K562 (cell line): Measurements from ENCODE around the gene SCAP. TPM values are rescaled to one million over a fixed set of nuclear protein-coding genes. Genes with fewer than 3 reads are reported as not detected.

Experiments
- ATAC-seq: fragments of 200-7000 bp; cut with Tn5 transposase; 3 replicates; pipeline ENCODE4 v1.9.1; 2020; ENCODE audit warnings: moderate library complexity
- BruUV-seq: library from RNA; stranded (reverse); fragments of 400-500 nt; replicated peaks from 2 replicates; lab custom pipeline; 2021; lab: Mats Ljungman, UMichigan
- CTCF ChIA-PET: fragments of 300-600 bp; formaldehyde crosslinking; extraction: SDS; loops from one replicate; lab custom pipeline; 2021; ENCODE audit warnings: low intra/inter-chr PET ratio; lab: Yijun Ruan, JAX
- POLR2A ChIA-PET: fragments of 300-600, 350-650 bp; sonication (Branson Sonifier 250); formaldehyde crosslinking; extraction: SDS; loops from one replicate; lab custom pipeline; 2021; ENCODE audit warnings: antibody characterized with exemption, inconsistent platforms; lab: Yijun Ruan, JAX
- DNase-seq, 4 experiments: peaks; one replicate each; pipeline versions ENCODE4 v3.0.0 to v3.0.0-alpha.2; 2011 to 2018; ENCODE audit warnings: low spot score in 3 of 4, mixed read lengths in 3 of 4; ENCODE audit errors: extremely low read depth in 1 of 4
- FAIRE-seq: peaks from 2 replicates; lab custom pipeline; 2011; peaks lifted over from hg19 to GRCh38; lab: Jason Lieb, UNC
- H2AFZ ChIP-seq: 2 replicates; pipeline ENCODE4 v1.6.0; 2011; ENCODE audit warnings: low read depth, low read length, control low read depth, inconsistent platforms
- H3K27ac ChIP-seq: fragments of 200-600 bp; 3 replicates; pipeline ENCODE4 v1.8.0; 2011; ENCODE audit warnings: low read depth, mild to moderate bottlenecking, control low read depth, inconsistent platforms, low read length, moderate library complexity, mixed read lengths; ENCODE audit errors: extremely low read depth
- H3K27me3 ChIP-seq, 2 experiments: fragments of 300-600 bp in 1 of 2; 2 replicates in 1 of 2; 3 replicates in 1 of 2; pipeline versions ENCODE4 v1.6.0 to v1.8.0; 2011; ENCODE audit warnings: inconsistent platforms in 2 of 2, low read length in 2 of 2, mild to moderate bottlenecking in 1 of 2, mixed read lengths in 1 of 2, moderate library complexity in 1 of 2; ENCODE audit not compliant: control insufficient read depth in 2 of 2, insufficient read depth in 2 of 2
- H3K36me3 ChIP-seq: fragments of 300-600 bp; 3 replicates; pipeline ENCODE4 v1.8.0; 2011; ENCODE audit warnings: mild to moderate bottlenecking, low read length, inconsistent platforms; ENCODE audit not compliant: control insufficient read depth, insufficient read depth
- H3K4me1 ChIP-seq, 2 experiments: fragments of 200-600 bp in 1 of 2; replicated peaks in 1 of 2; 2 replicates in 1 of 2; 3 replicates in 1 of 2; pipeline versions ENCODE4 v1.5.1 to v1.8.0; 2011; ENCODE audit warnings: inconsistent platforms in 2 of 2, low read length in 2 of 2, mild to moderate bottlenecking in 1 of 2, mixed read lengths in 1 of 2, moderate library complexity in 1 of 2; ENCODE audit not compliant: control insufficient read depth in 2 of 2, insufficient read depth in 2 of 2
- H3K4me2 ChIP-seq: 2 replicates; pipeline ENCODE4 v1.6.1; 2011; ENCODE audit warnings: low read length, control low read depth, inconsistent platforms, mixed read lengths; ENCODE audit not compliant: insufficient read depth
- H3K4me3 ChIP-seq: fragments of 200-600 bp; sonication (generic), shearing (Covaris generic); 2 replicates; pipeline ENCODE4 v1.5.1; 2016; ENCODE audit warnings: control low read depth, inconsistent platforms
- H3K79me2 ChIP-seq: fragments of 200-600 bp; 3 replicates; pipeline ENCODE4 v1.8.0; 2011; ENCODE audit warnings: low read length, inconsistent platforms; ENCODE audit not compliant: control insufficient read depth, insufficient read depth
- H3K9ac ChIP-seq, 2 experiments: 2 replicates each; pipeline versions ENCODE4 v1.6.0 to v1.6.1; 2011; ENCODE audit warnings: low read depth in 2 of 2, low read length in 2 of 2, control low read depth in 1 of 2, inconsistent platforms in 1 of 2, mild to moderate bottlenecking in 1 of 2, mixed read lengths in 1 of 2; ENCODE audit not compliant: insufficient read depth in 1 of 2
- H3K9me1 ChIP-seq: one replicate; pipeline ENCODE4 v1.6.0; 2011; ENCODE audit warnings: inconsistent platforms, mild to moderate bottlenecking, low read length, moderate library complexity; ENCODE audit not compliant: control insufficient read depth, insufficient read depth
- H3K9me3 ChIP-seq: replicated peaks from 2 replicates; pipeline ENCODE4 v1.5.1; 2011; ENCODE audit warnings: low read depth, low read length, inconsistent platforms; ENCODE audit not compliant: control insufficient read depth, insufficient read depth
- H4K20me1 ChIP-seq: replicated peaks from 2 replicates; pipeline ENCODE4 v1.6.1; 2011; ENCODE audit warnings: low read length, inconsistent platforms, mixed read lengths; ENCODE audit not compliant: control insufficient read depth, insufficient read depth
- CREB3 ChIP-seq: fragments of 450-650 bp; conservative IDR thresholded peaks from 2 replicates; pipeline ENCODE4 v1.6.1; 2016; ENCODE audit warnings: missing genetic modification characterization, low read depth, mild to moderate bottlenecking, missing compliant biosample characterization, moderate library complexity
- NKRF ChIP-seq: fragments of 450-650 bp; IDR thresholded peaks from 2 replicates; pipeline ENCODE4 v1.6.1; 2016; ENCODE audit warnings: borderline replicate concordance
- PPARD ChIP-seq: fragments of 250-450 bp; sonication (Bioruptor Pico); IDR thresholded peaks from 2 replicates; pipeline ENCODE4 v1.8.0; 2022; ENCODE audit warnings: inconsistent platforms, mild to moderate bottlenecking, moderate library complexity
- PRPF4 ChIP-seq: fragments of 200-400 bp; formaldehyde crosslinking; IDR thresholded peaks from one replicate; pipeline ENCODE4 v1.6.1; 2017; ENCODE audit warnings: low read length, low read depth, mild to moderate bottlenecking; ENCODE audit not compliant: insufficient read depth, poor library complexity, severe bottlenecking
- SP1 ChIP-seq: sonication (generic); formaldehyde crosslinking; IDR thresholded peaks from 2 replicates; pipeline ENCODE4 v1.8.1; 2022; ENCODE audit warnings: mild to moderate bottlenecking, missing genetic modification reagents
- TEAD4 ChIP-seq, 2 experiments: sonication (generic) in 1 of 2; formaldehyde crosslinking in 1 of 2; IDR thresholded peaks; 2 replicates each; pipeline versions ENCODE4 v1.6.1 to v1.8.0; 2012 to 2022; ENCODE audit warnings: borderline replicate concordance in 1 of 2, inconsistent platforms in 1 of 2, low read length in 1 of 2, mild to moderate bottlenecking in 1 of 2, missing genetic modification reagents in 1 of 2
- TSHZ1 ChIP-seq: fragments of 250-450 bp; sonication (Bioruptor Pico); IDR thresholded peaks from 2 replicates; pipeline ENCODE4 v1.4.0; 2020; ENCODE audit warnings: mild to moderate bottlenecking, moderate library complexity
- ZC3H8 ChIP-seq: fragments of 450-650 bp; IDR thresholded peaks from 2 replicates; pipeline ENCODE4 v1.6.1; 2017
- ZNF655 ChIP-seq: fragments of 250-450 bp; sonication (Bioruptor Pico); IDR thresholded peaks from 2 replicates; pipeline ENCODE4 v1.5.0; 2021
- WGBS: fragments of 100-300 bp; shearing (Covaris generic); methylation state at CpG from one replicate; pipeline ENCODE4 v1.1.6; 2016; ENCODE audit warnings: low coverage, mixed read lengths; ENCODE audit not compliant: insufficient coverage; ENCODE audit errors: missing lambda C conversion rate; 5-methylcytosine and 5-hydroxymethylcytosine counted together
- in situ Hi-C: fragments of 300-500 bp; cut with MboI; formaldehyde crosslinking; loops from 4 replicates; pipeline ENCODE4 v1.15.0; 2018; ENCODE audit warnings: inconsistent platforms, mixed read lengths
- intact Hi-C: fragments of 100-400 bp; cut with micrococcal nuclease; formaldehyde crosslinking; loops from 2 replicates; pipeline ENCODE4 v1.14.2; 2022
- polyA plus RNA-seq, 8 experiments: library from polyadenylated mRNA; depleted of rRNA in 4 of 8; stranded (reverse) in 5 of 8; unstranded in 3 of 8; fragments of >200 nt; fragmentation: Nextera tagmentation in 2 of 8; fragmentation: Illumina TruSeq in 1 of 8; extraction: Ambion mirVana in 2 of 8; extraction: Trizol in 1 of 8; gene quantifications; 2 replicates each; pipeline versions ENCODE4 v1.2.1 to v1.2.3, GENCODE V29; 2011 to 2014; ENCODE audit warnings: inconsistent platforms in 1 of 8, missing spikeins in 1 of 8
- total RNA-seq, 7 experiments: library from RNA; depleted of rRNA in 6 of 7; stranded (reverse); fragments of >200 nt in 6 of 7; fragmentation: Illumina TruSeq in 2 of 7; extraction: Trizol in 2 of 7; gene quantifications; 2 replicates each; pipeline versions ENCODE4 v1.2.1 to v1.2.3, GENCODE V29; 2011 to 2021; ENCODE audit warnings: low replicate concordance in 1 of 7
- TF ChIP-seq, protein P1 (sequence below): sonication (generic); IDR thresholded peaks from 2 replicates; pipeline ENCODE4 v1.6.1; 2016

Gene SCAP
- total and polyA plus RNA-seq, 9 of the 15 experiments (the other 6 are each of a cell fraction or from before 2014, with no cell fraction given), result 2.6 to 104 (median 37.8) TPM

- TF ChIP-seq TSHZ1 (peak; percentile 56; the same call in 1 of the 2 replicates), CREB3 (tag) (peak; percentile 84; the same call in 1 of the 2 replicates), PPARD (0 out of 2 replicates have a peak, but pooled peaks have one; percentile 42)
These were observed 4.5 kb upstream of the SCAP start (continued) for GRCh38 chr3:47480267-47480666.

- H3K9me1 ChIP-seq, result no peaks in the 10 kb centered on the region
- H3K4me1 ChIP-seq, result peaks cover 32 to 65% of the 10 kb centered on the region in 2 experiments
- H4K20me1 ChIP-seq, result peaks cover 6% of the 10 kb centered on the region; the same call in 1 of the 2 replicates
- ChIA-PET CTCF (no interaction called here), POLR2A (interaction anchor here (0.6 to 1.6 kb wide), 8 partner anchors 13 to 633 kb away, joined by 3 to 8 read pairs (median 3); no protein-coding TSS in a partner anchor)
- peak overlapping the region; percentile 58; the same call in 2 of the 3 replicates for H3K27ac ChIP-seq
- in situ Hi-C loops (no loop called here), intact Hi-C loops (loop anchor here (1.0 kb wide), 1 partner anchor 34 kb away; the partner anchor contains the start of gene ELP6)
- no peaks in the 10 kb centered on the region for H3K27me3 ChIP-seq
- peaks cover 19% of the 10 kb centered on the region for H3K79me2 ChIP-seq
- FAIRE-seq, result no peak
- 34% methylated on average over 2 of the region's 2 CpGs for WGBS
- no peak for ATAC-seq
- peak in 1 of 4 experiments; percentile 43 for DNase-seq
- H3K4me2 ChIP-seq, result peak overlapping the region; percentile 16; the same call in 1 of the 2 replicates
- H3K9me3 ChIP-seq, result no peaks in the 10 kb centered on the region
- TSS peak; percentile 73 for BruUV-seq
- no peak overlapping the region for H3K4me3 ChIP-seq
- H3K36me3 ChIP-seq, result no peaks in the 10 kb centered on the region
- 0 out of 2 replicates have a peak overlapping the region, but pooled peaks have one; percentile 2 for H2AFZ ChIP-seq
- H3K9ac ChIP-seq, result no peak overlapping the region
- TF ChIP-seq, protein P1, sequence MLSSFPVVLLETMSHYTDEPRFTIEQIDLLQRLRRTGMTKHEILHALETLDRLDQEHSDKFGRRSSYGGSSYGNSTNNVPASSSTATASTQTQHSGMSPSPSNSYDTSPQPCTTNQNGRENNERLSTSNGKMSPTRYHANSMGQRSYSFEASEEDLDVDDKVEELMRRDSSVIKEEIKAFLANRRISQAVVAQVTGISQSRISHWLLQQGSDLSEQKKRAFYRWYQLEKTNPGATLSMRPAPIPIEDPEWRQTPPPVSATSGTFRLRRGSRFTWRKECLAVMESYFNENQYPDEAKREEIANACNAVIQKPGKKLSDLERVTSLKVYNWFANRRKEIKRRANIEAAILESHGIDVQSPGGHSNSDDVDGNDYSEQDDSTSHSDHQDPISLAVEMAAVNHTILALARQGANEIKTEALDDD, result peak; percentile 69
- TF ChIP-seq ZNF655 (CRISPR knock-in tag) (no peak), PRPF4 (no peak), SP1 (CRISPR knock-in tag) (no peak), NKRF (0 out of 2 replicates have a peak, but pooled peaks have one; percentile 13), ZC3H8 (no peak), TEAD4 (IDR thresholded peaks at IDR 0.05; ENCODE audit: low read length) (0 out of 2 replicates have a peak, but pooled peaks have one; percentile 15), TEAD4 (CRISPR knock-in tag; IDR thresholded peaks at IDR 0.05; ENCODE audit: borderline replicate concordance) (no peak)
These were observed 4.1 kb upstream of the SCAP start for GRCh38 chr3:47479826-47480160.
